HepG2 (cell line): ENCODE measurements around the gene ZNF638. TPM values are rescaled to one million over a fixed set of nuclear protein-coding genes. Genes with fewer than 3 reads are reported as not detected.

Experiments
- CEBPB ChIP-seq: IDR thresholded peaks from 2 replicates; pipeline ENCODE4 v1.6.1; 2011; ENCODE audit warnings: low read depth, low read length, improper control_type of control experiment, borderline replicate concordance
- SALL2 ChIP-seq: sonication (generic); formaldehyde crosslinking; IDR thresholded peaks from 2 replicates; pipeline ENCODE4 v1.8.1; 2023; ENCODE audit warnings: mild to moderate bottlenecking, missing genetic modification reagents, inconsistent platforms
- SRSF1 ChIP-seq: fragments of 200-400 bp; formaldehyde crosslinking; optimal IDR thresholded peaks from 2 replicates; pipeline ENCODE3; 2017; ENCODE audit warnings: mild to moderate bottlenecking, low read depth, low read length, moderate library complexity
- TBX2 ChIP-seq: sonication (generic); formaldehyde crosslinking; IDR thresholded peaks from 2 replicates; pipeline ENCODE4 v1.5.0; 2020; ENCODE audit warnings: missing genetic modification reagents, mild to moderate bottlenecking, borderline replicate concordance
- TFE3 ChIP-seq: IDR thresholded peaks from 2 replicates; pipeline ENCODE4 v1.6.1; 2016
- TIGD3 ChIP-seq: sonication (generic); formaldehyde crosslinking; IDR thresholded peaks from 2 replicates; pipeline ENCODE4 v1.5.1; 2020; ENCODE audit warnings: mild to moderate bottlenecking, missing genetic modification reagents, borderline replicate concordance
- XRCC5 ChIP-seq: fragments of 200-400 bp; formaldehyde crosslinking; optimal IDR thresholded peaks from 2 replicates; pipeline ENCODE3; 2017; ENCODE audit warnings: mild to moderate bottlenecking, low read length
- ZNF180 ChIP-seq: sonication (generic); formaldehyde crosslinking; IDR thresholded peaks from 2 replicates; pipeline ENCODE4 v1.4.0; 2020; ENCODE audit warnings: low read depth, missing genetic modification reagents, borderline replicate concordance
- ZNF205 ChIP-seq: IDR thresholded peaks from 2 replicates; pipeline ENCODE4 v1.6.1; 2018; ENCODE audit warnings: missing biosample characterization, missing genetic modification reagents
- ZNF343 ChIP-seq: sonication (generic); formaldehyde crosslinking; IDR thresholded peaks from 2 replicates; pipeline ENCODE4 v1.4.0; 2020; ENCODE audit warnings: mild to moderate bottlenecking, missing genetic modification reagents
- ZNF674 ChIP-seq: sonication (generic); formaldehyde crosslinking; IDR thresholded peaks from 2 replicates; pipeline ENCODE4 v1.5.0; 2020; ENCODE audit warnings: low read depth, mild to moderate bottlenecking, missing genetic modification reagents
- ZNF784 ChIP-seq: sonication (generic); formaldehyde crosslinking; IDR thresholded peaks from 2 replicates; pipeline ENCODE4 v1.5.1; 2020; ENCODE audit warnings: missing genetic modification reagents, mild to moderate bottlenecking, borderline replicate concordance
- ZSCAN5A ChIP-seq: sonication (generic); formaldehyde crosslinking; IDR thresholded peaks from 2 replicates; pipeline ENCODE4 v1.8.0; 2022; ENCODE audit warnings: mild to moderate bottlenecking, missing genetic modification reagents, borderline replicate concordance
- polyA plus RNA-seq, 8 experiments: library from polyadenylated mRNA; depleted of rRNA in 3 of 8; stranded (reverse) in 7 of 8; unstranded in 1 of 8; fragments of >200 nt; fragmentation: Illumina TruSeq in 4 of 8; extraction: Trizol in 4 of 8; gene quantifications; 2 replicates each; pipeline versions ENCODE4 v1.2.1 to v1.2.3, GENCODE V29; 2011 to 2016; ENCODE audit warnings: low read depth in 4 of 8, missing spikeins in 1 of 8, mixed read lengths in 1 of 8; ENCODE audit not compliant: insufficient read depth in 1 of 8
- total RNA-seq, 5 experiments: library from RNA; depleted of rRNA; stranded (reverse); fragments of >200 nt; fragmentation: Illumina TruSeq; extraction: Trizol; gene quantifications; 2 replicates each; pipeline ENCODE4 v1.2.3, GENCODE V29; 2016; ENCODE audit warnings: low read depth in 1 of 5

ZNF638 gene
- total and polyA plus RNA-seq, 2 of the 13 experiments (the other 11 are each of a cell fraction or from before 2014, with no cell fraction given) = 92.7 to 144 TPM

GRCh38 chr2:71330585-71331330 lies 824 bp upstream of the ZNF638 start (continued):
- TF ChIP-seq TIGD3 (CRISPR knock-in tag) = no peak
- TF ChIP-seq SRSF1 = no peak
- TF ChIP-seq ZNF674 (CRISPR knock-in tag) = no peak
- no peak for TF ChIP-seq TBX2 (CRISPR knock-in tag)
- TF ChIP-seq ZSCAN5A (CRISPR knock-in tag) = 0 out of 2 replicates have a peak, but pooled peaks have one; percentile 18
- TF ChIP-seq XRCC5 = no peak
- no peak for TF ChIP-seq TFE3 (CRISPR knock-in tag)
- TF ChIP-seq ZNF784 (CRISPR knock-in tag) = no peak
- TF ChIP-seq ZNF180 (CRISPR knock-in tag) = no peak
- TF ChIP-seq SALL2 (CRISPR knock-in tag) = no peak
- TF ChIP-seq ZNF205 (CRISPR knock-in tag) = no peak
- 0 out of 2 replicates have a peak, but pooled peaks have one; percentile 61 for TF ChIP-seq ZNF343 (CRISPR knock-in tag)
- peak; percentile 56; the same call in 1 of the 2 replicates for TF ChIP-seq CEBPB
